HG02678 (cell line): ENCODE measurements around the gene PDE2A.

ENCODE experiments used
- ATAC-seq: cut with Tn5 transposase; IDR thresholded peaks from one replicate; pipeline ENCODE4 v1.9.1; 2021; ENCODE audit warnings: mild to moderate bottlenecking, moderate library complexity; ENCODE audit not compliant: unreplicated experiment

The PDE2A gene

GRCh38 chr11:72661486-72661885, 12.7 kb downstream of the PDE2A start:
- ATAC-seq, result no peak

- ATAC-seq, result no peak
These were observed 15.1 kb downstream of the PDE2A start for GRCh38 chr11:72658989-72659640.

GRCh38 chr11:72657411-72658100, 16.7 kb downstream of the PDE2A start:
- ATAC-seq, result no peak

DNA sequence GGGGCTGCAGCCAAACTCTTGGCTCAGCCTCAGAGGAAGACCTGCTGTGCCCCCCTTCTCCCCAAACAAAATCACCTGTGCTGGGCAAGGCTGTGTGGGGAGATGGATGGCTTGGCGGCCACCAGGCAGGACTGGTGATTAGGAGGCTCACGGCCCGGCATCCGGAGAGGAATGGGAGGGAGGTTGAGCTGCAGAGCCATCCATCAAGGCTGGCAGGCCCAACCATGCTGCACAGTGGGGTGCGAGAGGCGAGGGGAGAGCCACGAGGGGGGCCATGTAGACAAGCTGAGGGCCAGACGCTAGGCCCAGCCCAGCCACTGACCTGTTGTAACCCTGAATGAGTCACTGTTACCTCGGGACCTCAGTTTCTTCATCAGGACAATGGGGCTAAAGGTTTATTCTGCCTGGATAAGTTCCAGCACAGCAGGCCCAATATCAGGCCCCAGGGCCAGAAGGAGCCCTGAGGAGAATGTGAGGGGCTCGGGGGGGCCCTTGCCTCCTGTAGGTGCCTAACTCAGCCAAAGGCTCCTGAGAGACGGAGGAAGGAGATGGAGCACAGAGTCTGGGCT, 18.2 kb downstream of the PDE2A start:
- no peak for ATAC-seq

DNA sequence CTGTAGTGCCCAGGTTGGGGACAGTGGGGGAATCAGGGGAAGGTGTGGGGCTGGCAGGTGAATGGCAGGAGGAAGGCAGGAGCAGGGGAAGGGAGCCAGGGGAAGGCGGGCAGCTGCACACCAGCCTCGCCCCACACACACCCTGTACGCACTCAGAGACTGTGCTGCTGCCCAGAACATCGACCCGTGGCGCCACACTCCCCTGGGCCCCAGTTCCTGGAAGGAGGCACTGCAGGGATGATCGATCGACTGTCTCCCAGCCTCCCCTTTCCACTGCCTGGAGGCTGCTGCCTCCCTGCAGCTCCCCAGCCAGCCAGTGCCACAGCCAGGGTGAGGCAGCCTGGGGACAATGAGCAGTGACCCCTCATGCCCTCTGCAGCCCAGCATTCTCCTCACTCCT, 19.2 kb downstream of the PDE2A start:
- no peak for ATAC-seq

GRCh38 chr11:72653649-72654048, 20.6 kb downstream of the PDE2A start:
- ATAC-seq, result no peak

DNA sequence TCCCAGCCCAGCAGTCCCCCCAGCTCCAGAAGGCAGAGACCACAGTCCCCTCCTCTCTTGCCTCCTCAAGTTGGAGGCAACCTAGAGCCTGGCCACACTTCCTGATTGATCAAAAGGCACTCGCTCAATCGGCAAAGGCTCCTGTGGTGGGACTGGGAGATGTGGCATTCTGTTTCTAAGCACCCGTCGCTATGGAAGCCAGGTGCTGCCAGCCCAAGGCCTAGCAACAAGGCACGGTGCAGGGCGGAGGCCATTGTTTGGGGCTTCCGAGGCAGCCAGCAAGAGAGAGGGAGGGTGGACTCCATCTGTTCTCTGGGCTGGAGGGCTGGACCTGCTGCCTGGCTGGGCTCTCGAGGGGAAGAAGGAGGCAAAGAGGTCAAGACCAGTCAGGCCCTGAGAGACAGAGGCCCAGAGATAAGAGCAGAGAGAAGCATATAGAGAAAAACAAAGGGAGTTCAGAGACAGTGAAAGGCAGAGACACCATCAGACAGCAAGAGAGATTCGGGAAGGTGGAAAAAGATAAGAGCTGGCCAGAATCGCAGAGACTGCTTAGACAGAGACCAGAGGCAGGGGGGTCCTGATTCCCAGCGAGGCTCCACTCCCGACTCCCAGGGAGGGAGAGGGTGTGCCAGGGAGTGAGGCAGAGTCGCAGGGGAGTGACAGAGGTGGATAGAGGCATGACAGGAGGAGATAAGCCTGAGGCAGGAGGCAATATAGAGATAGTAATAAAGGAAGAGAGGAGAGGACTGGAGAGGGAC, 21.2 kb downstream of the PDE2A start:
- no peak for ATAC-seq

DNA sequence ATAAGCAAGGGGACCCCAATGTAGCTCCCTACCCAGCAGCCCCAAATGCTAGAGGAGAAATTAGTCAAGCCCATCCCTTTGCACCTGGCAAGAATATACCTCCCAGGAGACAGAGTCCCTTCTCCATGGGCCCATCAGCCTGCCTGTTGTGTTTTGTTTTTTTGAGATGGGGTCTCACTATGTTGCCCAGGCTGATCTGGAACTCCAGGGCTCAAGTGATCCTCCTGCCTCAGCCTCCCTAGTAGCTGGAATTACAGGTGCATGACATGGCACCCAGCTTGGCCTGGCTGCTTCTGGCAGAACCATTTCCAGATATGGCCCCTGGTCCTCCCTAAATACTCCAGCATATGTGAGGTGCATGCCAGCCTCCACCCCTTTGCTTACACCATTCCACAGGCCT, 22.1 kb downstream of the PDE2A start:
- no peak for ATAC-seq

- ATAC-seq, result no peak
These were observed 24.8 kb downstream of the PDE2A start for GRCh38 chr11:72649215-72649976.

DNA sequence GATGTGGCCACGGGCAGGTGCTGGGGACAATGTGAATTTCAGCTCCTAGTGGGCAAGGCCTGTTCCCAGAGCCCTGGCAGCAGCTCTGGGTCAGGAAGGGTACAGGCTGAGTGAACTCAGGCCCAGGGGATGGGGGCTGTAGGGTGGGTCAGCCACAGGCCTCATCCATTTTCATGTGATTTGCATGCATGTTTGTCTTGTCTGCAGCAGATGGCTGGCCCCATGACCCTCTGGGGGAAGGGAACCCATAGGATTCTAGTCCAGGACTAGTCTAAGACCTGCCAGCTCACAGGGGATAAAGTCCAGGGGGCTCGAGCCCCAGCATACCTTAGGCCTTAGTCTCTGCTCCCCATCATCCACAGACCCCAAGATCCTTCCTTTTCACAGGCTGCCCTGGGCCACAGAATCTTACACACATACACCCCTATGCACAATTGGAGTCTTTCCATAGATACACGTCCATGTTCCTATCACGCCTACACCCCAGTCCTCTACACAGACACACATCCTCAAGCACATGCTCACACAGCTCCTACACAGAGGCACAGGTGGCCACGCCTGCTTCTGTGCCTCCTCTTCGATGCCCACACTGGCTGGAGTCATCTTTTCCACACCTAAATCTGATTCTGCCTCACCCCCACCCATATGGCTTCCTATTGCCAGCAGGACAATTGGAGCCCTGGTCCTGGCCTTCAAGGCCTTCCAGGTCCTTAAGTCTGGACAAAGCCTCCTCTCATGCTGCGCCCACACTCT, 25.7 kb downstream of the PDE2A start:
- ATAC-seq, result no peak

GRCh38 chr11:72647882-72648281, 26.3 kb downstream of the PDE2A start:
- no peak for ATAC-seq

GRCh38 chr11:72646472-72646871, 27.8 kb downstream of the PDE2A start:
- no peak for ATAC-seq

DNA sequence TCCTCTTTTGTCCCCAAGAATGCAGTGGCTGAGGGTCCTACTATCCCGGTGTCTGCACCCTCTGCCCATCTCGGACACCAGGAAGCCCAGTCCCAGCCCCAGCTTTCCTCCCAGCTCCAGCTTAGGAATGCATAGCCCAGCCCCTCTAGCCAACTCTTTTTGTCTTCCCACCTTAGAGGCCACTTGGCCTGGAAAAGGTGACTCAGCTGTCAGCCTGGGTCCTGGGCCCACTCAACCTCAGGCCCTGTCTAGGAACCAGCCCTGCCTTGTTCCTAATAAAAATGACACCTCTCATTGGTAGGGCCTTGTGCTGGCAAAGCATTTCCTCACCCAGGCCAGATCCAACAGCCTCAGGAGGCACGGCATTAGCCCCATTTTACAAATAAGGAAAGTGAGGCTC, 28.2 kb downstream of the PDE2A start:
- no peak for ATAC-seq

- ATAC-seq, result no peak
These were observed 30.7 kb downstream of the PDE2A start for GRCh38 chr11:72643547-72643946.

DNA sequence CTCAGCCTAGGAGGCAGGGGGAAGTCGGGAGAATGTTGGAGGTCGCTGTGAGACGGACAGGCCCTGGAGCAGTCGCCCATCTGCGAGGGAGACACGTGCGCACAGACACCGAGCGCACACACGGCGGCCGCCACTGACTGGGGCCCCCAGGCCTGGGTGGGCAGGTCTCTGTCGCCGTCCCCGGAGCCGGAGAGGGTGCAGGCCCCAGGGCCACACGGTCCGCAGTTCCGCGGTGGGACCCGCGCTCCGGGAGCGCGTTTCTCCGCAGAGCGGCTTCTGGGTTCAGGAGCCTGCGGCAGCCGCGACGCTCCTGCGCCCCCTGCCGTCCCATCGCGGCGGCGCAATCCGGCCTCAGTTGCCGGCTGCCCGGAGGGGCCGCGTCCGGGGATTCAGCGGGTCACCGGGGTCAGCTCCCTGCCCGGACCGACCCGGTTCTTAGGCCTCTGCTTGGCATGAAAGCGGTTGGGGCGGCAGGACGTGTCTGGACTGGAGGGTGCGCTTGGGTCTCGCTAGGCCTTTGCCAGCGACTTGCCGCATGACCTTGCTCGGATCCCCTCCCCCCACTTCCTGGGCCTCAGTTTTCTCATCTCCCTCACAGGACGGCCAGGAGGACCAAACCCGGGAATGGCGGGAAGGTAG, 31.2 kb downstream of the PDE2A start:
- peak; percentile 45 for ATAC-seq

- ATAC-seq, result no peak
These were observed 32.0 kb downstream of the PDE2A start for GRCh38 chr11:72642043-72642883.

DNA sequence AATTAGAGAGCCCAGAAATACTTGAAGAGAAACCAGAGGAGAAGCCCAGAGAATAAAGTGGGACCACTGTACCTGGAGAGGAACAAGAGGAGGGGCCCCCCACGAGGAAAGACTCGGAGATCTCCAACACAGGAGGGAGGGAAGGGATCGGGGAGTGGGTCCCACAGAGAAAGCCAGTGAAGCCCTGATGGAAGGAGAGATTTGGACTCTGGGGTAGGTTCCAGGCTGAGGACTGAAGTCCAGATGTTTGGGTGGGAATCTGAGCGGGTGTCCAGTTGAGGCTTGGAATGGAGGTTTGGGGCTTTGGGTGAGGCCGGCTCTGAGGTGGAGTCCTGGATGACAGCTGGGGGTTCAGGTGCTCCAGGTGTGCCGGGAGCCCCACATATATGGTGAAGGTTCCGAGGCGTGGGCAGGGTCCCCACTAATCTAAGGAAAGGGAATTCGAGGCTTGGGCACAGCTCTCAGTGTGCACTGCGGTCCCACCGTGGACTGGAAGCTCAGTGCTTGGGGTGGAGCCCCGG, 32.6 kb downstream of the PDE2A start:
- ATAC-seq, result no peak

DNA sequence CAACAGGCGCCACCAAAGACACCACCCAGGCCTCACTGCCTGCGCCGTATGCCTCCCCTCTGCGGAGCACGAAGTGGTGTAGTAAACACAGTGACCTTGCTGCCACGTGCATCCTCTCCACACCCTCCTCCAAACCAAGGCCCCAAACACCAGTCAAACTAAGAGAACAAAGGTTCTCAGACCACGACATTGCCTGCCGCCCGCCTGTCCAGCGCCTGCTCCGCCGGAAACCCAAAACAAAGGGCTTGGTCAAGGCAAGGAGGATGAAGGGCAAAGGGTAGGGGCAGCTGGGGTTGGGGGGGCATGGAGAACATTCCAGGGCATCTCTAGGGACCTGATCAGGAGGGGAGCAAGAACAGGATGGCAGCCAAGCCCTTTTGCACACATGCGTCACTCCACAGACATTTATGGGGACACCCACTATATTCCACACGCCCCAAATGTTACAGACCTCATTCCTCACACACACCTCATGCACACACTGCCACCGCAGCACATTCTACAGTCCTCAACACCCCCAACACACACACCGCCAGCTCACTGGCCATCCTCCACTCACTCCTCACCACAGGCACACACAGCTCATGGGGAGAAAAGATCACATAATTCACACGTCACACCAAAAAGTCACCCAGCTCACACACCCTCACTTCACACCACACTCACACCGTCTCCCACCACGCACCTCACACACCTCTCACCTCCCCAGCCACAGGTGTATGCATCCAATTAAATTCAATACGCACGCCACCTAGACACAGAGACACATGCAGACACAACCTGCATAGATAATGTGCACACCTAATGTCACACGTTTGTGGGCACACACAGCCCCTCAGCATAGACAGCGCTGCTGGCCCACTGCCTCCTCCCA, 34.5 kb downstream of the PDE2A start:
- no peak for ATAC-seq
